Fibroblast of the aortic adventitia (primary cell): ENCODE results near the gene MRPS21. TPM values are rescaled to one million over a fixed set of nuclear protein-coding genes. Genes with fewer than 3 reads are reported as not detected.

ENCODE experiments used
- DNase-seq: peaks from one replicate; pipeline ENCODE4 v3.0.0-alpha.2; 2010; ENCODE audit warnings: low read depth
- H3K4me3 ChIP-seq: 2 replicates; pipeline ENCODE4 v1.5.1; 2011; ENCODE audit warnings: low read depth, mild to moderate bottlenecking, control low read depth, low read length, moderate library complexity
- total RNA-seq: library from RNA; depleted of rRNA; stranded (reverse); fragments of >200 nt; gene quantifications from 2 replicates; pipeline ENCODE4 v1.2.3, GENCODE V29; 2012; ENCODE audit warnings: low replicate concordance
- TF ChIP-seq, protein P1 (sequence below): IDR thresholded peaks from 2 replicates; pipeline ENCODE4 v1.5.1; 2011; ENCODE audit warnings: mild to moderate bottlenecking, low read length, control low read depth, inconsistent platforms; ENCODE audit not compliant: insufficient read depth

Gene MRPS21
- 15.8 and 40.2 TPM in 2 replicates for total RNA-seq

DNA sequence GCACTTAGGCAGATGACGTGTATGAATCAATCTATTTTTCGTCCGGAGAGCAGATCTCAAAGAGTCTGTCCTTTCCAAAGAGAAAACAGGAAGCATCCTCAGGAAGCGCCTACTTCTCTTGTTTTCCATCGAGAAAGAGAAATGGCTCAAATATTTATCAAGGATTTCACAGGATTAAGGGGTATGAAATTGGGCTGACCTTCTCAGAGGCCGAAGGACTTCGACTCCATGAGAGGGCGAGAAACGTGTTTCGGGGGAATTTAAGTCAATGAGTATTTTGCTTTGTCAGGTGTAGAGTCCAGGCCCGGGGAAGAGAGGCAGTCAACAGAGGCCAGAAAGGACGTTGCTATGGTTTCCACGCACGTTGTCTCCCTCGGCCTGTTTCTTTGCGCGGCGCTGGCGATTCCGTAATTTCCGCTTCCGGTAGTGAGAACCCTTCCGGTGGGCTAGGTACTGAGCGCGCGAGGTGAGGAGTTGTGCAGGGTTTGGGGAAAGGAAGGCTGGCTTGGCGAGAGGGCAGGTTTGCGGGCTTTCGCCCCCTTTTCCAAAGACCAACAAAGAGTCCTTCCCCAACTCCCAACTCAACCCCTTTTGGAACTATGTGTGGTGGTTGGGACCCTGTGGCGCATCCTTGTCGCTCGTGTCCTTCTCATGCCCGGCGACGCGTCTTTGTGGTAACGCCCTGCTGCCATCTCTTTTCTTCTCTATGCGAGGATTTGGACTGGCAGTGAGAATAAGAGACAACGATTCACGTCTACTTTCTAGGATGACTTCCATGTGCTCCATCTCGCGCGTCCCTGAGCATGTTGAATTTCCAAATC, at the start of gene MRPS21:
Gene MRPS21 (plus strand): TSS at position 429 of the 821 bp plus-strand sequence. CDS start 506 bp downstream, outside the sequence.
- H3K4me3 ChIP-seq = peak within 1 kb of the TSS; percentile 95
- peak; percentile 88 for DNase-seq
- TF ChIP-seq, protein P1, sequence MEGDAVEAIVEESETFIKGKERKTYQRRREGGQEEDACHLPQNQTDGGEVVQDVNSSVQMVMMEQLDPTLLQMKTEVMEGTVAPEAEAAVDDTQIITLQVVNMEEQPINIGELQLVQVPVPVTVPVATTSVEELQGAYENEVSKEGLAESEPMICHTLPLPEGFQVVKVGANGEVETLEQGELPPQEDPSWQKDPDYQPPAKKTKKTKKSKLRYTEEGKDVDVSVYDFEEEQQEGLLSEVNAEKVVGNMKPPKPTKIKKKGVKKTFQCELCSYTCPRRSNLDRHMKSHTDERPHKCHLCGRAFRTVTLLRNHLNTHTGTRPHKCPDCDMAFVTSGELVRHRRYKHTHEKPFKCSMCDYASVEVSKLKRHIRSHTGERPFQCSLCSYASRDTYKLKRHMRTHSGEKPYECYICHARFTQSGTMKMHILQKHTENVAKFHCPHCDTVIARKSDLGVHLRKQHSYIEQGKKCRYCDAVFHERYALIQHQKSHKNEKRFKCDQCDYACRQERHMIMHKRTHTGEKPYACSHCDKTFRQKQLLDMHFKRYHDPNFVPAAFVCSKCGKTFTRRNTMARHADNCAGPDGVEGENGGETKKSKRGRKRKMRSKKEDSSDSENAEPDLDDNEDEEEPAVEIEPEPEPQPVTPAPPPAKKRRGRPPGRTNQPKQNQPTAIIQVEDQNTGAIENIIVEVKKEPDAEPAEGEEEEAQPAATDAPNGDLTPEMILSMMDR = no peak

DNA sequence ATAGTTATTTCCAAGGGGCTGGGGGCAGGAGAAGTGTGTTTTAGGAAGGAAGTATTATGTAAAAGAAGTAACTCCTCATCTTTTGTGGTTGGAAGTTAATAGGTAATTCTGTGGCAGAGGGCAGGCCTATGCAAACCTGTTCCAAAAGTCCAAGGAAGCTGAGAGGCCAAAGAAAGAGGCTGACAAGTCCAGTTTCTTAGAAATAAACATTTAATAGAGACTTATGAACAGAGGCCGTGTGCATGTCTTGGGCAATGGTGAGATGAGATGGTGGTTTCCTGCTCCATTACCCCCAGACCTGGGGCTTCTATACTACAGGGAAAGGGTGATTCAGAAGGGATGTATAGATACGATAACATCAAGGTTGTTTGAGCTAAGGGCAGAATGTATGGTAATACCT, 43.7 kb upstream of the MRPS21 start:
- DNase-seq = no peak
- TF ChIP-seq, protein P1 = no peak
- no peak overlapping the region for H3K4me3 ChIP-seq

DNA sequence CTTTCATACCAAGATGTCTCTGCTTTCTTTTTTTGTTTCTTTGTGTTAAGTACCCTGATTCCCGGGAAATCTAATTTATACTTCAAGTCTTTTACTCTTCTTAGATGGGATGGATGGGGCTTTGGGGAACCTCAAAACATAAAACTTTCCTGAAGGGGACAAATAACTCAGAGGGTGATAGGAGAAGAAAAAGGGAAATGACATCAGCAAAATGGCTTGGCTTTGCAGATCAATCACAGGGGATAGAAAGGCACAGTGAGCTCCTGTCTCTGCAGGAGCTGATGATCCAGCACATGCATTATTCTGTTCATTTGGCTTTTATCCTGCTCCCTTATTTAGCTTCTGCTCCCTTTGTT, 37.5 kb upstream of the MRPS21 start:
- H3K4me3 ChIP-seq = no peak overlapping the region
- DNase-seq = no peak
- TF ChIP-seq, protein P1 = no peak

DNA sequence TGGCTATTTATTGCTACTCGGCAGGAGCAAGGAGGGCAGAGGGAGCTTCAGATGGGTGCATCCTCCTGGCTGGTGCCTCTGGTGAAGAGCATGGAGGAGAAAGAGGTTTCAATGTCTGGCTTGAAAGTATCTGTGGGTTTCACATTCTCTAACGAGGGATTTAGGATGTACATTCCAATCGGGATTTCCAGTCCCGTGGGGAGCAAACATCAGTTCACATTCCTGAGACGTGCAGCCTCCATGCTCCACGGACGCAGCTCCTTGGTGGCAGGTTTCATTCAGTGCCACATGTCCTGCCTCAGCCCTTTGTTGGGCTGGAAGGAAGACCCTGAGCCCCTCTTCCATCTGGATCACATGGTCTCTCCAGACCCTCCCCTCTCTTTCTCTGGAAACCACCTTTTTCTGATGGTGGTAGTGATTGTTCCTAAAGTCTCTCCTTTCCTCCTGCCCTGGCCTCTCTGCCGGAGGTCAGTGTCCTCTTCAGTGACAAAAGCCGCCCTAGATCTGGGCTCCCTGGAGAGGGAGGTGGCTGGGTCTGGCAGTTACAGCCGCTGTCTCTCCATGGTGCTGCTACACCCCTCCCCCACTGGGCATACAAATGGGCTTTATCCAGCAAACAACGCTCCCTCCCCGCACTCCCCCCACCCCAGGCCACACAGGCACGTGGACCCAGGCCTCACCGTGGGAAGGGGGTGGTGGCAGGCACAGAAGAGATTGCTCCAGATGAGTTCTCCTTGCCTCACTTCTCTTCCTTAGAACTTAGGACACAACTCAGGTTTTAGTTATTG, 36.9 kb upstream of the MRPS21 start:
- TF ChIP-seq, protein P1 = no peak
- no peak overlapping the region for H3K4me3 ChIP-seq
- DNase-seq = peak; percentile 20

DNA sequence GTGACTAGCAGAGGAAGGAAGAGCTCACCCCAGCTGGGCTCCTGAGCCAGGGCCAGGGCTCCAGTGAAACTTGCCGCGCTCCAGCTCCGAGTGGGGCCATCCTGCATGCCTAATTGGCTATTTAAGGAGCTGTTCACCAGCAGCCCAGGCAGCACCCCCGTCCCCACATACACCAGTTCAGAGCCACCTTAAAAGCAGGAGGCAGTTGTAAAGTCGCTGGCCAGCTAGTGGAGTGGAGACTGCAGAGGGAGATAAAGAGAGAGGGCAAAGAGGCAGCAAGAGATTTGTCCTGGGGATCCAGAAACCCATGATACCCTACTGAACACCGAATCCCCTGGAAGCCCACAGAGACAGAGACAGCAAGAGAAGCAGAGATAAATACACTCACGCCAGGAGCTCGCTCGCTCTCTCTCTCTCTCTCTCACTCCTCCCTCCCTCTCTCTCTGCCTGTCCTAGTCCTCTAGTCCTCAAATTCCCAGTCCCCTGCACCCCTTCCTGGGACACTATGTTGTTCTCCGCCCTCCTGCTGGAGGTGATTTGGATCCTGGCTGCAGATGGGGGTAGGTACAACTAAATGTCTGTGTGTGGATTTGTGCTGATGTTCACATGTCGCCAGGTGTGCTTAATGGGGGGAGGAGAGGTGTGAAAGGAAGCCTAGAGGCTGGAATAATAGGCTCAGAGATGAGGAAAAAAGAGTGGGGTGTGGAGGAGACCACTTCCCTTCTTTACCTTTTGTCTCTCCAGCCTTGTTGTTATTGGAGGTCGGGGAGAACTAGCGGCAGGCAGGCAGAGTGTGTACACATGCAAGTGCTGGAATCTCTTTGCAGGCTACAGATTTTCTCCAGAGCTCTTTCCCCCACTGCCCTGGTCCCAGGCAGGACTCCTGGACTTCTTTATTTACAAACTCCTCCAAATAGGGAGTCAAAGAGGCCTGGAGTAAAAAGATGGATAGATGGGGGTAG, 35.8 kb upstream of the MRPS21 start, which contains the start of gene CA14:
Gene CA14 (plus strand): TSS at position 151 of the 962 bp plus-strand sequence. CDS start 355 bp downstream, at position 506.
- H3K4me3 ChIP-seq = no peak within 1 kb of the TSS
- TF ChIP-seq, protein P1 = no peak
- DNase-seq = no peak

DNA sequence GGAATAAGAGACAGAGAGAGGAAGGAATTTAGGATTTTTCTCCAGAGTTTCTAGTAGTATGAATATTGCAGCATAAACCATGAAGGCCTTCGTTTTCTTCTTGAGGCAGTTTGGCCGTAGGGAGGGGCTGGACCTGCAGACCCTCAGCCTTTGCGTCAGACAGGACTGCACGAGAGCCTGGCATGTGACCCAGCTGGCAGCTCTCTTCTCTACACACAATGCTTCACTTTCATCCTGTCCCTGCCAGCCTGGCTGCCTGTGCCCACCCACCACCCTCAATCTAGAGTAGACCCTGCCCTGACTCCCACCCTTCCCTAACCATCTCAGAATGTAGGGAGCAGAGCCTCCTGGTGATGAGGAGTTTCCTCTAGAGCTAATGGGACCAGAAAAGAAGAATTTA, 34.4 kb upstream of the MRPS21 start:
- no peak overlapping the region for H3K4me3 ChIP-seq
- no peak for DNase-seq
- TF ChIP-seq, protein P1 = no peak
